PC-9 (cell line): Measurements from ENCODE around the gene EVI5. TPM values are rescaled to one million over a fixed set of nuclear protein-coding genes. Genes with fewer than 3 reads are reported as not detected.

Source experiments
- BruUV-seq: library from RNA; stranded (reverse); fragments of 400-500 nt; replicated peaks from 2 replicates; lab custom pipeline; 2021; lab: Mats Ljungman, UMichigan
- CTCF ChIA-PET: fragments of 300-600 bp; sonication (Branson Sonifier 250); formaldehyde crosslinking; loops from one replicate; lab custom pipeline; 2022; ENCODE audit warnings: antibody characterized with exemption; lab: Charles Lee
- POLR2A ChIA-PET: fragments of 300-600 bp; sonication (Branson Sonifier 250); formaldehyde crosslinking; loops from one replicate; lab custom pipeline; 2022; ENCODE audit warnings: antibody characterized with exemption; ENCODE audit not compliant: unreplicated experiment; lab: Charles Lee
- DNase-seq, 2 experiments: peaks; one replicate each; pipeline versions ENCODE4 v3.0.0 to v3.0.0-alpha.2; 2015 to 2022; ENCODE audit warnings: mixed read lengths in 1 of 2
- H2AFZ ChIP-seq: fragments of 200-600 bp; sonication (generic); 2 replicates; pipeline ENCODE4 v1.8.1; 2017; ENCODE audit warnings: antibody characterized with exemption
- H3F3A ChIP-seq: fragments of 200-600 bp; sonication (generic); 2 replicates; pipeline ENCODE4 v1.8.1; 2017; ENCODE audit warnings: antibody characterized with exemption, mild to moderate bottlenecking, low read depth; ENCODE audit not compliant: insufficient read depth
- H3K27ac ChIP-seq: fragments of 200-600 bp; sonication (generic); 2 replicates; pipeline ENCODE4 v1.6.1; 2016; ENCODE audit warnings: mixed run types
- H3K27me3 ChIP-seq: fragments of 200-600 bp; sonication (generic); 2 replicates; pipeline ENCODE4 v1.6.1; 2016; ENCODE audit warnings: low read depth, mixed run types; ENCODE audit not compliant: insufficient read depth
- H3K36me3 ChIP-seq: fragments of 200-600 bp; sonication (generic); 2 replicates; pipeline ENCODE4 v1.6.1; 2016; ENCODE audit warnings: low read depth, mixed run types
- H3K4me1 ChIP-seq: fragments of 200-600 bp; sonication (generic); replicated peaks from 2 replicates; pipeline ENCODE4 v1.6.1; 2016; ENCODE audit warnings: mixed run types; ENCODE audit not compliant: insufficient read depth
- H3K4me2 ChIP-seq: fragments of 200-600 bp; sonication (generic); 2 replicates; pipeline ENCODE4 v1.6.1; 2017; ENCODE audit warnings: mixed run types
- H3K4me3 ChIP-seq: fragments of 200-600 bp; sonication (generic); 2 replicates; pipeline ENCODE4 v1.6.1; 2016; ENCODE audit warnings: mixed run types
- H3K79me2 ChIP-seq: fragments of 200-600 bp; sonication (generic); 2 replicates; pipeline ENCODE4 v1.6.1; 2017; ENCODE audit warnings: low read depth, mixed run types
- H3K9me2 ChIP-seq: fragments of 200-600 bp; sonication (generic); 2 replicates; pipeline ENCODE4 v1.8.1; 2017; ENCODE audit warnings: mild to moderate bottlenecking; ENCODE audit not compliant: insufficient read depth
- H3K9me3 ChIP-seq: fragments of 200-600 bp; sonication (generic); 2 replicates; pipeline ENCODE4 v1.8.1; 2016; ENCODE audit warnings: low read depth; ENCODE audit not compliant: insufficient read depth
- H4K20me1 ChIP-seq: fragments of 200-600 bp; sonication (generic); 2 replicates; pipeline ENCODE4 v1.8.1; 2017; ENCODE audit not compliant: insufficient read depth
- CTCF ChIP-seq: fragments of 200-600 bp; sonication (generic); conservative IDR thresholded peaks from 2 replicates; pipeline ENCODE4 v1.6.1; 2017; ENCODE audit warnings: mixed run types, antibody characterized with exemption, mild to moderate bottlenecking, moderate library complexity
- EZH2 ChIP-seq: fragments of 200-600 bp; sonication (generic); IDR thresholded peaks from 2 replicates; pipeline ENCODE4 v1.8.0; 2017; ENCODE audit warnings: antibody characterized with exemption, low read depth
- intact Hi-C: fragments of 100-400 bp; cut with micrococcal nuclease; formaldehyde crosslinking; loops from one replicate; pipeline ENCODE4 v1.10.0; 2022; ENCODE audit not compliant: unreplicated experiment
- total RNA-seq: library from RNA; stranded (reverse); gene quantifications from 2 replicates; pipeline ENCODE4 v1.2.3, GENCODE V29; 2021

EVI5 gene
- total RNA-seq, 1 experiment from 2014 or later, result 32.0 TPM

- Histone ChIP-seq H3K27me3 (no peaks in the 10 kb centered on the region), H3K79me2 (peaks cover 54% of the 10 kb centered on the region), H3K4me2 (no peak overlapping the region), H3K4me3 (no peak overlapping the region), H2AFZ (no peak overlapping the region), H4K20me1 (no peaks in the 10 kb centered on the region), H3K4me1 (no peaks in the 10 kb centered on the region), H3K9me2 (no peaks in the 10 kb centered on the region), H3K36me3 (peaks cover 4% of the 10 kb centered on the region; the same call in 1 of the 2 replicates), H3K9me3 (no peaks in the 10 kb centered on the region; the same call in 1 of the 2 replicates), H3F3A (no peaks in the 10 kb centered on the region), H3K27ac (no peak overlapping the region)
- DNase-seq, result no peak
- intact Hi-C loops, result no loop called here
- no TSS peak for BruUV-seq
- ChIA-PET CTCF (no interaction called here), POLR2A (no interaction called here)
- TF ChIP-seq CTCF (no peak), EZH2 (no peak)
These were observed 16.0 kb downstream of the EVI5 start for GRCh38 chr1:92768915-92769314.

GRCh38 chr1:92768296-92768695 is 16.6 kb downstream of the EVI5 start:
- Histone ChIP-seq H2AFZ (no peak overlapping the region), H3K27me3 (no peaks in the 10 kb centered on the region), H3K9me3 (no peaks in the 10 kb centered on the region; the same call in 1 of the 2 replicates), H3K79me2 (peaks cover 48% of the 10 kb centered on the region), H4K20me1 (no peaks in the 10 kb centered on the region), H3K4me2 (no peak overlapping the region), H3K27ac (no peak overlapping the region), H3K36me3 (peaks cover 4% of the 10 kb centered on the region; the same call in 1 of the 2 replicates), H3K4me1 (no peaks in the 10 kb centered on the region), H3K9me2 (no peaks in the 10 kb centered on the region), H3K4me3 (no peak overlapping the region), H3F3A (no peaks in the 10 kb centered on the region)
- ChIA-PET CTCF (no interaction called here), POLR2A (no interaction called here)
- intact Hi-C loops, result no loop called here
- no peak for TF ChIP-seq EZH2
- TF ChIP-seq CTCF, result no peak
- BruUV-seq, result no TSS peak
- no peak for DNase-seq

GRCh38 chr1:92764116-92764515 is 20.8 kb downstream of the EVI5 start:
- Histone ChIP-seq H3K4me2 (no peak overlapping the region), H4K20me1 (peaks cover 3% of the 10 kb centered on the region; the same call in 1 of the 2 replicates), H3K27me3 (no peaks in the 10 kb centered on the region), H3K9me2 (no peaks in the 10 kb centered on the region), H3F3A (no peaks in the 10 kb centered on the region), H3K36me3 (peaks cover 4% of the 10 kb centered on the region; the same call in 1 of the 2 replicates), H3K4me3 (no peak overlapping the region), H3K9me3 (no peaks in the 10 kb centered on the region; the same call in 1 of the 2 replicates), H3K27ac (no peak overlapping the region), H3K79me2 (peaks cover 46% of the 10 kb centered on the region), H3K4me1 (no peaks in the 10 kb centered on the region), H2AFZ (no peak overlapping the region)
- ChIA-PET POLR2A (no interaction called here), CTCF (no interaction called here)
- TF ChIP-seq CTCF (no peak), EZH2 (no peak)
- no TSS peak for BruUV-seq
- intact Hi-C loops, result no loop called here
- peak in 1 of 2 experiments; percentile 21 for DNase-seq
